ENCODE results near the gene RTL9.

RTL9 gene

DNA sequence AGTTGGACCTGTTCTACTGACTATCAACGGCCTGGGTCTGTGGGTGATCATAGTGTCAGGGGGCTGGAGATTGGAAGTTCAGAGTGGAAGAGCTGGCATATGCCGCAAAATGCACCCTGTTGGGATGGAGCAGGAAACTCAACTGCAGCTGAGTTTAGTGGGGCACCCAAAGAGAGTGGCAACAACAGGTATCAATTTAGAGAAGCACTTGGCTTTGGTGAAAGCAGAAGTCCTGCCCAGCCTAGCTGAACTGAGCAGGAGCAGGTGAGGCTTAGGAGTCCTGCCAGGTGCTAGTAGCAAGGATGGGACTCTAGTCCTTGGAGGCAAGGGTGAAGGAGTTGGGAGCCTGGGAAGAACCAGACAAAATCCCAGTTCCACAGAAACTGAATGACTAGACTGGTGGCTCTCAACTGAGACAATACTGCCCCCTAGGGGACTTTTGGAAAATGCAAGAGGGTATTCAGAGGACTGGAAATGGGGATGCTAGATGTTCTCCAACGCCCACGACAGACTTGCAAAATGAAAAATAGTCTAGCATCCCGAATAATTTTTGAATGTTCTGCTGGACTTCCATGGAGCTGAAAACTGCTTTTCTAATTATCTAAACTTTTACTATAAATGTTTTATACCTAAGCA lies 49.4 kb downstream of the RTL9 start:
- peak; percentile 42 for DNase-seq

Data from NCI-H510A treated with DMSO at 0.1 percent for 48 hours (cell line).